GM18499 (cell line): ENCODE measurements around the gene INTS1.

ENCODE experiments used
- ATAC-seq: cut with Tn5 transposase; IDR thresholded peaks from one replicate; pipeline ENCODE4 v1.9.1; 2021; ENCODE audit warnings: moderate number of reproducible peaks; ENCODE audit not compliant: insufficient read depth, unreplicated experiment

INTS1 gene

DNA sequence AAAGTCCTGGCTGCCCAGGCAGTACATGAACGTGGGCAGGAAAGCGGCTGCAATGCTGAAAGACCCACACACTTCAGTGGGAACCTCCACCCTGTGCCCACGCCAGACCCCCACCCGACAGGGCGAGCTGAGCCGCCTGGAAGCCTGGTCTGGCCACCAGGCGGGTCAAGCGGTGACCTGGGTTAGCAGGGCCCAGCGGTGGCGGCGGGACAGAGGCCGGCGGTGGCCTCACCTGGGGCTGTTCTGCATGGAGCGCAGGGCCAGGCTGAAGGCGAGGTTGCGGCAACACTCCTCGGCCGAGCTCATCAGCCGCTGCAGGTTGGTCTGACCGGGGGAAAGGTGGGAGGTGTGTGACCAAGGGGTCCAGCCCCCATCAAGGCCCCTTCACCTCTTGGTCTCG lies 33.3 kb downstream of the INTS1 start:
- no peak for ATAC-seq

DNA sequence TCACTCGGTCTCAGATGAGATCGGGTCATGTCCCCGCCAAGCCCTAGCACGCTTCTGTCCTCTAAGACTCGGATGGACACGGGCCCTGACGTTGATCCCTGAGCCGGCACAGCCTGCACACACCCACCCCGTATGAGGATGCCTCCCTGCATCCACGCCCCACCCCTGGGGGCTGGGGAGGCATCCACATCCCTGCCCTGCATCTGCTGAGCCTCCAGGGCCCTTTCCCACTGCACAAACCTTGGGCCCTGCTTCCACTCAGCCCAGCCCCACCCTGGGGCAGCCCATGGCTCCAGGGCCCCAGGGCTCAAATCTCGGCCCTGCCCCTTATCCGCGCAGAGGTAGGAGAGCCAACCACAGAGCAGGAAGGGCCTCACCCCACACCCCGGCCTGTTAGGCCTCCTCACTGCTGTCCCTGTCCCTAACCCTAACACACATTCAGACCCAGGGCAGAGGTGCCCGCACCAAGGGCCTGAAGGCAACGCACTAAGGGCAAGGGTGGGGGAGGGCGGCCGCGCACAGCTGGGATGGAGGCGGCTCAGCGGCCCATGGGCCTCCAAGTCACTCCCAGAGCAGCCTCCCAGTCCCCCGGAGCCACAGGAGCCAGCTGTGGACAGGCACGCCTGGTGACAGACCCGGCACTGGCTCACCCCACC lies 35.4 kb downstream of the INTS1 start:
- ATAC-seq: no peak

DNA sequence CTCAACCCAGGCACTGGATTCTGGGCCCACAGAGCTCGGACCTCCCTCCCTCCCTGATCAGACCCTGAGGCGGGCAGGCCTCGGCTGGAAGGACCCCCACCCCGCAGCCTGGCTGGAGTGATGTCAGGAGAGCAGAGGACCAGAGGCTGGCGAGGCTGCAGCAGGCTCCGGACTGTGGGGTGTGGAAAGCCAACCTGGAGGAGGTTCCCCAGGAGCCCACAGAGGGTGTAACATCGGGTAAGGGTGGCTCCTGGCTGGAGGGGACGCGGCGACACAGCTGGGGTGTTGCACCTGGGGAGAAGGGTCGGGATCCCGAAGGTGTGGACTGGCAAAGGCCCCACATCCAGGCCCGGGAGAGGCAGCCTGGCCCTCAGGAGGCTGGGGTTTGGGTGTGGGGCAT lies 36.0 kb downstream of the INTS1 start:
- no peak for ATAC-seq

DNA sequence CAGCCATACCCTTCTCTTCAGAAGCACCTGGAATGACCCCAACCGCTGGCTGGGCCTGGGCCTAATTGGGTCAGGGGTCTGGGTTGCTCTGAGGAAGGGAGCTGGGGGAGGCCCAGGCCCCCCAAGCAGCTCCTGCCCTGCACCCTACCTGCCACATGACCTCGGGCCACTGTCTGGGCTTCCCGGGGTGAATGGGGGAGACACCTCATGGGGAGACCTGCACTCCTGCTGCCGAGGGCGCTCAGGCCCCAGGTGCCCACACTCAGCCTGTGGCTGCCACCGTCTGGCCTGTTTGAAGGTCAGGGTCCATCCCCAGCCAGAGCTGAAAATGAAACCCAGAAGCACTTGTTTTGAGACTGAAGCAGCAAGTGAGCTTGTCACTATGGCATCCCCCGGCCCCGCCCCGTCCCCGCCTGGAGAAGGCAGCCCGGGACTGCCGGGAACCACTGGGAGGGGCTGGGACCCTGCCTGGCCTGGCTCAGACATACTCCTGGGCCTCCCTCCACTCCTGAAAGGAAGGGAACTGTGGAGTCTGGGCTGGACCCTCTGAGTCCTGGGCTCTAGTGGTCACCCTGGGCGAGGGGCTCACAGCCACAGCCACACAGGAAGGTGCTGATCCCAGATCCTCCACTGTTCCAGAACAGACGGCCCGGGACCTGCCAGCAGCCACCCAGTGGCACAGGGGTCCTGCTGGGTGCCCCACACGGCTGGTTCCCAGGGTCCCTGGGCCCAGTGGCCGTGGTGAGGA lies 37.5 kb downstream of the INTS1 start:
- no peak for ATAC-seq

DNA sequence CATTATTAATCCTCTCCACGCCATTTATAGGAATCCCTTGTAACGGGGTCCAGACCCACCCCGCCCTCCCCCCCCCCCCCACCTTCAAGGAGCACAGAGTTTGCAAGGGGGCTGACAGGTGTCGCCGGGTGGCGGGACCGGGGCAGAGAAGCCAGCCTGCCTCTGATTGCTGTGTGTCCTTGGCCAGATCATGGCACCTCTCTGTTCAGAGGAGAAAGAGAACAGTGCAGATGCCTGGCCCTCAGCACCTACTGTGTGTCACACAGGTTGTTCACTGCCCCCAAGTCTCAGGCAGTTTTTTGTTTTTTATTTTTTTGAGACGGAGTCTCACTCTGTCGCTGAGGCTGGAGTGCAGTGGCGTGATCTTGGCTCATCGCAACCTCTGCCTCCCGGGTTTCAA lies 39.5 kb downstream of the INTS1 start:
- no peak for ATAC-seq

GRCh38 chr7:1463676-1464223 lies 40.4 kb downstream of the INTS1 start:
- no peak for ATAC-seq

DNA sequence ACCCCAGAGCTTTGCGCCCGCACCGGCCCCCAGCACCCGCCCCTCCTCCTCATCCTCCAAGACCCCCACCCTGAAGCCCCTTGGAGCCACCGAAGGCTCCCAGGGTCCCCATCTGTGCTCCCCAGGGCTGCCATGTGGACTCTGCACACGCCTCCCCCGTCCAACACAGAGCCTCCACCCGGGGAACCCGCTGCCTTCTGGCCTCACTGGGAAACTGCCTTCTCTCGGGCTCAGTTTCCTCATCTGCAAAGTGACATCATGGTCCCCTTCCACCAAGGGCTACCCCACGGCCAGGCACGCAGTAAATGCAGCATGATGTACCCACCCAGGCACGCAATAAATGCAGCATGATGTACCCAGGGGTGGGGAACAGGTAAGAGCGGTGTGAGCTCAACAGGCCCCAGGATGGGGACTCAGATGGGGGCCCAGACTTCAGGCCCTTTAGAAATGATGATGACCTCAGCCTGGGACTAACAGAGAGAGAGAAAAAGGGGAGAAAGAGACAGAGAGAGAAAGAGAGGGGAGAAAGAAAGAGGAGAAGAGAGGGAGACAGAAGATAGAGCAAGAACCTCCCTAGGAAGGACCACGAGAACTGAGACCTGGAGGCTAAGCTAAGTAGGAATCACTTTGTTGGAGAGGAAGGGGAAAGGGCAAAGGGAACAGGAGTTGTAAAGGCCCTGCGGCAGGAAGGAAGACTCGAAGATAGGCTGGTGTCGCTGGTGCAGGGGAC lies 42.4 kb downstream of the INTS1 start:
- no peak for ATAC-seq

GRCh38 chr7:1460821-1461645 lies 43.2 kb downstream of the INTS1 start:
- no peak for ATAC-seq

DNA sequence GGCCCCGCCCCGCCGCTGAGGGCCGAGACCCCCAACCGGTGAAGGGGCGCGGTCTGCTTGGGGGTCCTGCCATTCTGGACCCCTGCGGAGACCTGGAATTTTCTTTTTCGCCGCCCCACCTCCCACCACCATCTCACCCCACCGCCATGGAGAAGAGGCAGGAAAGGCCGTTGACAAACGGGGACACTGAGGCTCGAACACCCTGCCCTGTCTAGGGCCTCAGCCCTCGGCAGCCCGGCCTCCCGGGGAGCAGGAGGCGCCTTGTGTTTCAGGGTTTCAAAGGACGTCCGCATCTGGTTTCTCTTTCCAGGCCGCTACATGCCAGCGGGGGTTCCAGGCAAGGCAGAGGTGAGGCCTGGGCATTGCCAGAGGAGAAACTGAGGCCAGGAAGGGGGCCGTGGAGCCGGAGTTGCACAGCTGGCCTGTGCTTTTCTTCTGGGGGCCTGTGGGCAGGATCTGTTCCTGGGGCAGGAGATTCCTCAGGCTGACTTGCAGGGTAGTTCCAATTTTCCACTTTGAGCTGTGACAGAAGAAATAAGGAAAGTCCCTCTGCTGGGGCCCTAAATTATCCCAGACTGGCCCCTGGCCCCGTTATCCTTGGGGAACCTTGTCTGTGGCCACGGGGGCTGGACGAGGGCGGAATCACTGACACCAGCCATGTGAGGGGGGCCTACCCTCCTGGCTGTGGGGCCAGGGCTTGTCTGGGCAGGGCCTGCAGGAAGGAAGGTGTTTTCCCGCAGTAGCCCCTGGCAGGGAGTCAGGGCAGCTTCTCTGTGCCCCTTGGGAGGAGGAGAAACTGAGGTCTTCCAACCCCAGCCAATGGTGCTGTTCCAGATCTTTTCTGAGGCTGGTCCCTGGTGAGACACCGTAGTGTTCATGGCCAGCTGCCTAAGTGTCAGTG lies 44.0 kb downstream of the INTS1 start:
- ATAC-seq: no peak

- no peak for ATAC-seq
Measured at GRCh38 chr7:1459512-1459892, 44.7 kb downstream of the INTS1 start.

DNA sequence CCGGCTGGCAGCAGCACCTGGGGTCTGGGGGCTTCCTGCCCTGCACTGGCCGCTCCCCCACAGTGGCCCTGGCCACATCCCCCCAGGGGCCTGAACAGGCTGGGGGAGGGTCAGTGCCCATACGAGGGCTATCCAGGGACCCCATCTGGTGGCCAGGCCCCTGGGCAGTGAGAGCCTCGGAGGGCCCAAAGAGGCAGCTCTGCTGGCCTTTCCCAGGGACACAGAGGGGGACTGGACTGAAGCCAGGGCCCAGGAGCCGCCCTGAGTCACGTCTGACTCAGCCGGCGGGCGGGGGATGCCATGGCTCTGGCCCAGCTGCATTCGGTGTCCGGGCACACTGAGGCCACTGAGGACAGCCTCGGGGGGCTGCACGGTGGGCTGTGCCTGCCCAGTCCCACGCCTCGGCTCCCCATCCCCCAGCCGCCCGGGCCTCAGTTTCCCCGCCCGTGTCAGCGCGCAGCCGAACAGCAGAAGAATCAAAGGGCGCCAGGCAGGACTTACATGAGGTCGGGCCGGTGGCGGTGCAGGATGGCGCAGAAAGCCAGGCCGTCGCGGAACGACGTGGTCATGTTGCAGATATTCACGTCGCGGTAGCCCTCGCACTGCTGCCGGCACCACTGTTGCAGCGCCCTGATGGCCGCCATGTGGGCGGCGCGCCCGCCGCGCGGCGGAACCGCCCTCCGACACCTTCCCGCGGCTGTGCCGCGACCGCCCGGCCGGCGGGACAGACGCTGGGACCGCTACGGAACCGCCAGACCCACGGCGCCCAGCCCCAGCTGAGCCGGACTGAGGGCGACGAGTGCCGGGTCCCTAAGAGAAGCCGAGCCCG lies 45.3 kb downstream of the INTS1 start, which contains the start of gene MICALL2:
Gene MICALL2, minus strand, starts transcription at position 788 of the 829 bp plus-strand sequence. Its CDS starts 144 bp downstream, at position 644.
- no peak for ATAC-seq

- ATAC-seq: no peak
Measured at GRCh38 chr7:1457949-1458682, 46.1 kb downstream of the INTS1 start.

- ATAC-seq: no peak
Measured at GRCh38 chr7:1457059-1457948, 46.9 kb downstream of the INTS1 start.

DNA sequence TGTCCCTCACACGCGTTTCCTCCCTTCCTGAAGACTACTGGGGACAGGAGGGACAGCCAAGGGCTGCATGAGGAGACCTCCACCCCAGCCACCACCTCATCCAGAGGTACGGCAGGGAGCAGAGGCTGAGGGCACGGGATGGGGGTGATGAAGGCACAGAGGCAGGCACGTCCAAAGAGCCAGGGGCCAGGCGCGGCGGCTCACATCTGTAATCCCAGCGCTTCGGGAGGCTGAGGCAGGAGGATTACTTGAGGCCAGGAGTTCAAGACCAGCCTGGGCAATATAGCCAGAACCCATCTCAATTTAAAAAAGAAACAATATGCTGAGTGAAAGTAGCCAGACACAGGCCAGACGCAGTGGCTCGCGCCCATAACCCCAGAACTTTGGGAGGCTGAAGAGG lies 48.2 kb downstream of the INTS1 start:
- no peak for ATAC-seq

DNA sequence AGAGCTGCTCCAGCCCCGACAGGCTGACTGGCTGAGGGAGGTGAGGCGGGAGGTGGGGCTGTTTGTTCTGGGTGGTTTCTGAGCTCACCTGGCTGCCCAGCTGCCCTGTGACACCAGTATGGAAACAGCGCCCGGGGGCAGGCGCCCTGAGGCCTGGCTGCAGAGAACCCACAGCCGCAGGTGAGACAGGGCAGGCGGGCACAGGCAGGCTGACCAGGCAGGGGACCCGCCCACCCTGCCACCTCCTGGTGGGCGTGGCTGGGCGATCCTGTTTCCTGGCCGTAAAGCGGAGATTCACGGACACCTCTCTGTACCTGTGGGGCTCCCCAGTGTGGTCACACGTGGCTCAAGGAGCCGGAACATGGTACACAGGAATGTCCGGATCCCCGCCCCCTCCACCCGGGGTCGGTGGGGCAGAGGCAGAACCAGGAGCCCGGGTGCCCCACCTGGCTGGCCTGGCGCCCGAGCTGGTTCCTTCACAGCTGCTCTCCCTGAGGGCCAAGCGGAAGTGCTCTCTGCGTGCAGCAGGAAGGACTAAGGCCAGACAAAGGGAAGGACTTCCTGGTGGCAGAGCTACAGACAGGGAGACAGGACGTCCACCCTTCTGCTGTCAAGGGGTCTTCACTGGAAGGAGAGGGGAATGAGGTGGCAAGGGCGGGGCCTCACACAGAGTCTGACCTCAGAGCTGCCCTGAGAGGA lies 48.8 kb downstream of the INTS1 start:
- ATAC-seq: no peak

DNA sequence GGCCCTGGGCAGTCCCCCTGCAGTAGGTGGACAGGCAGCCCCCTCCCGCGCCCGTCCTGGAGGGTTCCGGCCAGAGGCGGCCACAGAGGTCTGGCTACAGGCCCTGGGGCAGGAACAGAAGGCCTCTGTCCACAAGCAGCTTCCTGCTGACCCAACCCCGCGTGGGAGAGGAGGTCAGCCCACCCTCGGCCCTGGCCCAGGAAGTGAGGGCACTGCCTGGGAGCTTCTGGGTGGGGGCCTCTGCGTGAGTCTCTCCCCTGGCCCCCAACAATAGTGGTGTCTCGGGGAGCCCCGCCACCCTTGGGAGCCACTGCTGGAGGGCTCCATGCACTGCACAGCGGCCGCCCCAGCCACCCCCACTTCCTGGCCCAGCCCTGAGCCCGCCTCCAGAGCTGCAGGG lies 49.6 kb downstream of the INTS1 start:
- no peak for ATAC-seq
